Measurements from ENCODE around the gene VSTM2L. TPM values are rescaled to one million over a fixed set of nuclear protein-coding genes. Genes with fewer than 3 reads are reported as not detected.

The VSTM2L gene
- total RNA-seq, 3 donors from 2014 or later (not counting 1 experiment from before 2014, with no cell fraction given): 0.18 TPM; not detected in 2

DNA sequence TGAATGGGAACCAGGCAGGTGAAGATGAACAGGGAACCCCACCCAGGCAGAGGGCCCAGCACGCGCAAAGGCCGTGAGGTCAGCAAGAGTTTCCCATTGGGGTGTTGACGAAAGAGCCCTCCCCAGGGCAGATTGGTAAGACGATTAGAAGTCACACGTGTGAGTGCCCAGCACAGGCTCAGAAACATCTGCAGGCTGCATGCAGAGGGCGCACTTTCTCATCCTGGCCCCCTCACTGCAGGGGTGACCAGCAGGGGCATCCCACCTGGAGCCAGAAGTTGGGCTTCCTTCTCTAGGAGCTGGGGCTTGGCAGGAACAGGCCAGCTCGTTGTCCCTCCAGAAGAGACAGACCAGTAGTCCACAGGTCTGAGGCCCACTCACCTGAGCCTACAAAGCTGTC is 38.4 kb downstream of the VSTM2L start:
- Mint-ChIP-seq H3K27me3 (ENCODE audit: low read depth in 2 of 2) (no peaks in the 10 kb centered on the region), H3K27ac (no peak overlapping the region), H3K36me3 (no peaks in the 10 kb centered on the region), H3K9me3 (no peaks in the 10 kb centered on the region), H3K4me1 (no peaks in the 10 kb centered on the region), H3K4me3 (no peak overlapping the region)
- Histone ChIP-seq H3K9me3 (ENCODE audit: control insufficient read depth, insufficient read depth, low read length) (no peaks in the 10 kb centered on the region), H3K4me3 (ENCODE audit: low read length) (no peak overlapping the region), H3K27me3 (ENCODE audit: control insufficient read depth, insufficient read depth, low read length) (no peaks in the 10 kb centered on the region), H3K36me3 (ENCODE audit: control insufficient read depth, insufficient read depth, low read length) (no peaks in the 10 kb centered on the region), H3K27ac (ENCODE audit: low read length) (no peak overlapping the region), H3K4me1 (ENCODE audit: control insufficient read depth, insufficient read depth, low read length) (no peaks in the 10 kb centered on the region)
- no peak for ATAC-seq
- intact Hi-C loops (cut with micrococcal nuclease): no loop called here
- DNase-seq: no peak
- TF ChIP-seq, protein P1, sequence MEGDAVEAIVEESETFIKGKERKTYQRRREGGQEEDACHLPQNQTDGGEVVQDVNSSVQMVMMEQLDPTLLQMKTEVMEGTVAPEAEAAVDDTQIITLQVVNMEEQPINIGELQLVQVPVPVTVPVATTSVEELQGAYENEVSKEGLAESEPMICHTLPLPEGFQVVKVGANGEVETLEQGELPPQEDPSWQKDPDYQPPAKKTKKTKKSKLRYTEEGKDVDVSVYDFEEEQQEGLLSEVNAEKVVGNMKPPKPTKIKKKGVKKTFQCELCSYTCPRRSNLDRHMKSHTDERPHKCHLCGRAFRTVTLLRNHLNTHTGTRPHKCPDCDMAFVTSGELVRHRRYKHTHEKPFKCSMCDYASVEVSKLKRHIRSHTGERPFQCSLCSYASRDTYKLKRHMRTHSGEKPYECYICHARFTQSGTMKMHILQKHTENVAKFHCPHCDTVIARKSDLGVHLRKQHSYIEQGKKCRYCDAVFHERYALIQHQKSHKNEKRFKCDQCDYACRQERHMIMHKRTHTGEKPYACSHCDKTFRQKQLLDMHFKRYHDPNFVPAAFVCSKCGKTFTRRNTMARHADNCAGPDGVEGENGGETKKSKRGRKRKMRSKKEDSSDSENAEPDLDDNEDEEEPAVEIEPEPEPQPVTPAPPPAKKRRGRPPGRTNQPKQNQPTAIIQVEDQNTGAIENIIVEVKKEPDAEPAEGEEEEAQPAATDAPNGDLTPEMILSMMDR (IDR thresholded peaks at IDR 0.05): no peak
- whole genome bisulfite sequencing (ENCODE audit: insufficient coverage): 80% methylated on average over 8 of the region's 8 CpGs

DNA sequence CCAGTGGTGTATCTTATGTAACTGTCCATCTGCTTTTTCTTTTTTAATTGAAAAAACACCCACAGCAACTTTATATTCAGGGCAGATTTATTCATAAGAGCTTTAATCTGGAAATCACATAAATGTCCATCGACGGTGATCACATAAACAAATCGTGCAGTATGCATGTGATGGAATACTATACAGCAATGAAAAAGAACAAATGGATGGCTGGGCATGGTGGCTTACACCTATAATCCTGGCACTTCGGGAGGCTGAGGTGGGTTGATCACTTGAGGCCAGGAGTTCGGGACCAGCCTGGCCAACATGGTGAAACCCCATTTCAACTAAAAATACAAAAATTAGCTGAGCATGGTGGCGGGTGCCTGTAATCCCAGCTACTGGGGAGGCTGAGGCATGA is 39.1 kb downstream of the VSTM2L start:
- DNase-seq (no peak), ATAC-seq (no peak)
- H3K9me3 Mint-ChIP-seq: no peaks in the 10 kb centered on the region
- H3K27ac Mint-ChIP-seq: no peak overlapping the region
- H3K4me1 Mint-ChIP-seq: no peaks in the 10 kb centered on the region
- WGBS (ENCODE audit: insufficient coverage): 91% methylated on average over 6 of the region's 6 CpGs
- Histone ChIP-seq H3K36me3 (ENCODE audit: control insufficient read depth, insufficient read depth, low read length) (no peaks in the 10 kb centered on the region), H3K9me3 (ENCODE audit: control insufficient read depth, insufficient read depth, low read length) (no peaks in the 10 kb centered on the region), H3K27ac (ENCODE audit: low read length) (no peak overlapping the region), H3K27me3 (ENCODE audit: control insufficient read depth, insufficient read depth, low read length) (no peaks in the 10 kb centered on the region), H3K4me3 (ENCODE audit: low read length) (no peak overlapping the region), H3K4me1 (ENCODE audit: control insufficient read depth, insufficient read depth, low read length) (no peaks in the 10 kb centered on the region)
- no peaks in the 10 kb centered on the region for H3K27me3 Mint-ChIP-seq (ENCODE audit: low read depth in 2 of 2)
- no peak overlapping the region for H3K4me3 Mint-ChIP-seq
- TF ChIP-seq, protein P1 (IDR thresholded peaks at IDR 0.05): no peak
- H3K36me3 Mint-ChIP-seq: no peaks in the 10 kb centered on the region
- intact Hi-C loops (cut with micrococcal nuclease): no loop called here

DNA sequence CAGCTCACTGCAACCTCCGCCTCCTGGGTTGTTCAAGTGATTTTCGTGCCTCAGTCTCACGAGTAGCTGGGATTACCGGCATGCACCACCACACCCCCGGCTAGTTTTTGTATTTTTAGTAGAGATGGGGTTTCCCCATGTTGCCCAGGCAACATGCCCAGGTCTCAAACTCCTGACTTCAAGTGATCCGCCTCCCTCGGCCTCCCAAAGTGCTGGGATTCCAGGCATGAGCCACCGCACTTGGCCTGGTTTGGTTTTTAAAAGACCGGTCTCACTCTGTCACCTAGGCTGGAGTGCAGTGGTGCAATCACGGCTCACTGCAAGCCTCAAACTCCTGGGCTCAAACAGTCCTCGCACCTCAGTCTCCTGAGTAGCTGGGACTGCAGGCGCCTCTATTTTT is 40.1 kb downstream of the VSTM2L start:
- Mint-ChIP-seq H3K27me3 (ENCODE audit: low read depth in 2 of 2) (no peaks in the 10 kb centered on the region), H3K36me3 (no peaks in the 10 kb centered on the region), H3K9me3 (no peaks in the 10 kb centered on the region), H3K4me3 (no peak overlapping the region), H3K27ac (no peak overlapping the region), H3K4me1 (no peaks in the 10 kb centered on the region)
- Histone ChIP-seq H3K4me3 (ENCODE audit: low read length) (no peak overlapping the region), H3K4me1 (ENCODE audit: control insufficient read depth, insufficient read depth, low read length) (no peaks in the 10 kb centered on the region), H3K27ac (ENCODE audit: low read length) (no peak overlapping the region), H3K36me3 (ENCODE audit: control insufficient read depth, insufficient read depth, low read length) (no peaks in the 10 kb centered on the region), H3K27me3 (ENCODE audit: control insufficient read depth, insufficient read depth, low read length) (no peaks in the 10 kb centered on the region), H3K9me3 (ENCODE audit: control insufficient read depth, insufficient read depth, low read length) (no peaks in the 10 kb centered on the region)
- no peak for DNase-seq
- ATAC-seq: no peak
- intact Hi-C loops (cut with micrococcal nuclease): no loop called here
- TF ChIP-seq, protein P1 (IDR thresholded peaks at IDR 0.05): no peak
- WGBS (ENCODE audit: insufficient coverage): 84% methylated on average over 11 of the region's 12 CpGs
